ENCODE measurements around the gene NDUFV2. TPM values are rescaled to one million over a fixed set of nuclear protein-coding genes. Genes with fewer than 3 reads are reported as not detected.
A peak's percentile ranks its signal among the peaks of the same experiment; 100 is the strongest.

Gene NDUFV2
- total and polyA plus RNA-seq, 2 of the 13 experiments (the other 11 are each of a cell fraction or from before 2014, with no cell fraction given), result 216 to 299 TPM

- TF ChIP-seq ZBED4 (CRISPR knock-in tag; IDR thresholded peaks at IDR 0.05; ENCODE audit: borderline replicate concordance) (peak; percentile 40), HOXD1 (CRISPR knock-in tag; IDR thresholded peaks at IDR 0.05) (peak; percentile 4; the same call in 1 of the 2 replicates), TRIM22 (IDR thresholded peaks at IDR 0.05) (no peak), RBAK (CRISPR knock-in tag; IDR thresholded peaks at IDR 0.05) (no peak), ZNF44 (CRISPR knock-in tag; IDR thresholded peaks at IDR 0.05) (no peak), FIP1L1 (IDR thresholded peaks at IDR 0.05; ENCODE audit: borderline replicate concordance, insufficient read depth, low read depth, low read length) (no peak), ZNF484 (CRISPR knock-in tag; IDR thresholded peaks at IDR 0.05; ENCODE audit: borderline replicate concordance, low read depth) (no peak), ZNF737 (CRISPR knock-in tag; IDR thresholded peaks at IDR 0.05; ENCODE audit: borderline replicate concordance) (no peak), ZNF335 (CRISPR knock-in tag; IDR thresholded peaks at IDR 0.05) (no peak), THAP9 (CRISPR knock-in tag; IDR thresholded peaks at IDR 0.05; ENCODE audit: borderline replicate concordance) (peak; percentile 96), HDAC6 (IDR thresholded peaks at IDR 0.05; ENCODE audit: low read depth, low read length) (no peak), ZFP62 (CRISPR knock-in tag; IDR thresholded peaks at IDR 0.05) (no peak), AKNA (CRISPR knock-in tag; IDR thresholded peaks at IDR 0.05; ENCODE audit: borderline replicate concordance) (no peak)
Observed at GRCh38 chr18:9102508-9103375, at the start of gene NDUFV2 (continued).
